Fibroblast of pulmonary artery (primary cell): Measurements from ENCODE around the gene PAM16.

ENCODE experiments used
- DNase-seq: peaks from one replicate; pipeline ENCODE4 v3.0.0-alpha.2; 2010; ENCODE audit warnings: low read depth
- H3K4me3 ChIP-seq: replicated peaks from 2 replicates; pipeline ENCODE4 v1.5.1; 2011; ENCODE audit warnings: low read depth, mild to moderate bottlenecking, control low read depth, low read length, moderate library complexity
- TF ChIP-seq, protein P1 (sequence below): IDR thresholded peaks from 2 replicates; pipeline ENCODE4 v1.5.1; 2011; ENCODE audit warnings: mild to moderate bottlenecking, control low read depth, low read length, inconsistent platforms; ENCODE audit errors: missing control alignments

The PAM16 gene

DNA sequence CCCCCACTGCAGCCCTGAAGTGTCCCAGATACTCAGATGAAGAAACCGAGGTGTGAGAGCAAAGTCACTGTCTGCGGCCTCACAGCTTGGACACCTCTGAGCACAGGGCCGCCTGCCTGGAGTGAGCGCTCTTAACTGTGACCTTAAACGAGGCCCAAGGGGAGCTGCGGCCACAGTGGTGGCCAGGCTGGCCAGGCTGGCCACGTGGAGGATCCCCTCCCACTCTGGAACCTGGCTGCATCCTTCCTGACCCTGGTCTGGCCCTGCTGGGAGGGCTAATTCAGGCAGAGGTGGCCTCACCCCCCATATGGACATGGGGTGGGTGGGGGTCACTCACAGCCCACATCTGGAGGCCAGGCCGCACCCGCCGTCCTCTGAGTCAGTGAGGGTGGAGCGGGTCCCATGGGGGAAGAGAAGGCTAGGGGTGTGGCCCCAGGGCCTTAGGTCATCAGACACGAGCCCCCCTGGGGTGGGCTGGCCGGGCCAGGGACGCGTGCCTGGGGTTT lies 27.1 kb upstream of the PAM16 start:
- no peak overlapping the region for H3K4me3 ChIP-seq
- TF ChIP-seq, protein P1, sequence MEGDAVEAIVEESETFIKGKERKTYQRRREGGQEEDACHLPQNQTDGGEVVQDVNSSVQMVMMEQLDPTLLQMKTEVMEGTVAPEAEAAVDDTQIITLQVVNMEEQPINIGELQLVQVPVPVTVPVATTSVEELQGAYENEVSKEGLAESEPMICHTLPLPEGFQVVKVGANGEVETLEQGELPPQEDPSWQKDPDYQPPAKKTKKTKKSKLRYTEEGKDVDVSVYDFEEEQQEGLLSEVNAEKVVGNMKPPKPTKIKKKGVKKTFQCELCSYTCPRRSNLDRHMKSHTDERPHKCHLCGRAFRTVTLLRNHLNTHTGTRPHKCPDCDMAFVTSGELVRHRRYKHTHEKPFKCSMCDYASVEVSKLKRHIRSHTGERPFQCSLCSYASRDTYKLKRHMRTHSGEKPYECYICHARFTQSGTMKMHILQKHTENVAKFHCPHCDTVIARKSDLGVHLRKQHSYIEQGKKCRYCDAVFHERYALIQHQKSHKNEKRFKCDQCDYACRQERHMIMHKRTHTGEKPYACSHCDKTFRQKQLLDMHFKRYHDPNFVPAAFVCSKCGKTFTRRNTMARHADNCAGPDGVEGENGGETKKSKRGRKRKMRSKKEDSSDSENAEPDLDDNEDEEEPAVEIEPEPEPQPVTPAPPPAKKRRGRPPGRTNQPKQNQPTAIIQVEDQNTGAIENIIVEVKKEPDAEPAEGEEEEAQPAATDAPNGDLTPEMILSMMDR = no peak
- no peak for DNase-seq

DNA sequence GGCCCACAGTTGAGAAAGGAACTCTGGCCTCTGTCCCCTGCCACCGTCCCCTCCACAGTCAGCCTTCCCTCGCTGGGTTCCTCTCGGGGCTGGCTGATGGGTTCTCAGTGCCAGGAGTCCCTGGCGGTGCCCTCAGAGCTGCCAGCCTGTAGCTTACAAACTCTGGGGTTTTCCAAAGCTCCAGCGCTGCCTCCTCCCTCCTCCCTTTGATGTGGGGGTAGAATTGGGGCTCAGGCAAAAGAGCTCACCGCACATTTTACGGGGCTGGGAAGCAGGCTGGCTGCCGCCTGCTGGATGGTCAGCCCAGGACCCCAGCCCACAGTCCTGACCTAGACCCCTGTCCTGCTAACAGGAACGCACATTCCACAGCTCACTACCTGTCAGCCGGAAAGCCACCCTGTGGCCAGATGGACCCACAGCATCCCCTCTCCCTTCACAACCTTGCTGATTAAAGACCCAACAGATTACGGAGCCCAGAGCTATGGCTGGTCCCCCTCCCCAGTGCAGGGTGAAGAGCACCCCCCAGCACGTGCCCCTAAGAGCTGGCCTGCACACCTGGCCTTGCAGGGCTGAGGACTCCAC lies 26.5 kb upstream of the PAM16 start:
- no peak overlapping the region for H3K4me3 ChIP-seq
- DNase-seq = no peak
- TF ChIP-seq, protein P1 = no peak

DNA sequence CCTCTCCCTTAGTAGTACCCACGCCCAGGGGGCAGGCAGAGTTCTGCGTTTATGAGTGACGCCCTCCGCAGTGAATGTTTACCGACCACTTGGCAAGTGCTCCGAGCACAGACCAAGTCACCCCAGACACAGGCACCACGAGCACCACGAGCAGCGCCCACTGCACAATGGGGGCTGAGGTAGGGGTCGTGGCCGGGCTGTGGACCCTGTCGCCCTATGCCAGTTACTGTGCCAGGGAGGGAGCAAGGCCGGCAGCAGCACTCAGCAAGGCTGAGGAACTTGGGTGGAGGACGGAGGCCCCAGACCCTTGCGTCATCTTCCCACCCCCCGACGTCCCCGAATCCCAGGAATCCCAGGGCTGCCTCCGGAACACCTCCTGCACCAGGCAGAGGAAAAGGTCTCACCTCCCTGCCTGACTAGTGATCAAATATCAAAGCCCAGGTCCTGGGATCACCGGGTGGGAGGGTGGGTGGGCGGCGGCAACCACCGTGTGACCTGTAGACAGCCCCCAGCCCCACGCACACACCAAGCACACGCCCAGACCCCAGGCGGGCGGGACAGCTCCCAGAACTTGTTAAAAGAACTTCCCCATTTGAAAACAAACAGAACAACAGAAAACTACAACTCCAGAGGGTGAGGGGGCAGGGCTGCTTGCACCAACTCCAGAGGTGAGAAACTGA lies 25.9 kb upstream of the PAM16 start:
- H3K4me3 ChIP-seq = no peak overlapping the region
- TF ChIP-seq, protein P1 = no peak
- no peak for DNase-seq

DNA sequence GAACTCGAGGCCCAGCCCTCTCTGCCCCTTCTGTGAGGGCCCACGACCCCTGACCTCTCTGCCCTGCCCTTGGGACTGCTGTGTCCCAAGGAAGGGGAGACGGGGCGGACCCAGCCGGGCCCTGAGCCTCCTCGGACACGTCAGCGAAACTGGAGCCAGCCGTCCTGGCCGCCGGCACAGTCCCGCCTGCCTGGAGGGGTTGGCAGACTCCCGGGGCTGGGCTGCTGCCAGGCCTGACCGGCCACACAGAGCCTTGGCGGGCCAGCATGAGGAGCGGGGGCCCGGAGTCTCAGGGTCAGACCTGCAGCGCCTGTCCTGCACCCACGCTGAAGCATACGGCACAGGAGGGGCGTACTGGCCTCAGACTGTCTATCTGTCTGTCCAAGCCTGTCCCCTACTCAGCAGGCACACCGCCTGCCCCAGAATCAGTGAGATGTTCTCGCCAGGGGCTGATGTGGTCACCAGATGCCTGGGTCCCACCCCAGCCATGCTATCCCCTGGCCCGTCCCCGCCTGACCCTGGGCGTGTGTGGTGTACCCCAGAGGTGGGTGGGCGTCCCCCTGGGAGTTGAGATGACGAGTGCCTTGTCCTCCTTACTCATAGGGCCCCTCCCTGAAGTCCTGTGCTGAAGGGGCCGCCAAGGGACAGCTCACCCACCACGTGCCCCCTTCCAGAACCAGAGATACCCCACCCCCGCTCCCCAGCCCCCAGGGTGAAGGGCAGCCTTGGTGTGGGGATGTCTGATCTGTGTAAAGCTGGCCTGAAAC lies 25.2 kb upstream of the PAM16 start:
- TF ChIP-seq, protein P1 = no peak
- peak; percentile 86 for DNase-seq
- H3K4me3 ChIP-seq = peak overlapping the region; percentile 30

DNA sequence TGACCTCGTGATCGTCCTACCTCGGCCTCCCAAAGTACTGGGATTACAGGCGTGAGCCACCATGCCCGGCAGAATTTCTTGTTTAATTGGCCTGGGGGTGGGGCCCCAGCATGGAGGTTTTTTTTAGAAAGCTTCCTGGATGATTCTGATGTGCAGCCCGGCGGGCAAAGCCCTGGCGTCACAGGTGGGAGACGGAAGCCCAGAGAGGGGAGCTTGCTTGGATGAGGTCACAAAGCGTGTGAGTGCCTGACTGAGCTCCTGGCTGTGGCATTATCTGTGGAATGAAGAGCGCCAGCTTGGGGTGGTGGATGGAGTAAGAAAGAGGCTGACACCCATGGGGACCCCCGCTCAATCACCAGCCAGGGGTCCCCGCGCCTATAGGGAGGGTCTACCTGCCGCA lies 24.6 kb upstream of the PAM16 start:
- TF ChIP-seq, protein P1 = no peak
- DNase-seq = no peak
- peak overlapping the region; percentile 30 for H3K4me3 ChIP-seq

DNA sequence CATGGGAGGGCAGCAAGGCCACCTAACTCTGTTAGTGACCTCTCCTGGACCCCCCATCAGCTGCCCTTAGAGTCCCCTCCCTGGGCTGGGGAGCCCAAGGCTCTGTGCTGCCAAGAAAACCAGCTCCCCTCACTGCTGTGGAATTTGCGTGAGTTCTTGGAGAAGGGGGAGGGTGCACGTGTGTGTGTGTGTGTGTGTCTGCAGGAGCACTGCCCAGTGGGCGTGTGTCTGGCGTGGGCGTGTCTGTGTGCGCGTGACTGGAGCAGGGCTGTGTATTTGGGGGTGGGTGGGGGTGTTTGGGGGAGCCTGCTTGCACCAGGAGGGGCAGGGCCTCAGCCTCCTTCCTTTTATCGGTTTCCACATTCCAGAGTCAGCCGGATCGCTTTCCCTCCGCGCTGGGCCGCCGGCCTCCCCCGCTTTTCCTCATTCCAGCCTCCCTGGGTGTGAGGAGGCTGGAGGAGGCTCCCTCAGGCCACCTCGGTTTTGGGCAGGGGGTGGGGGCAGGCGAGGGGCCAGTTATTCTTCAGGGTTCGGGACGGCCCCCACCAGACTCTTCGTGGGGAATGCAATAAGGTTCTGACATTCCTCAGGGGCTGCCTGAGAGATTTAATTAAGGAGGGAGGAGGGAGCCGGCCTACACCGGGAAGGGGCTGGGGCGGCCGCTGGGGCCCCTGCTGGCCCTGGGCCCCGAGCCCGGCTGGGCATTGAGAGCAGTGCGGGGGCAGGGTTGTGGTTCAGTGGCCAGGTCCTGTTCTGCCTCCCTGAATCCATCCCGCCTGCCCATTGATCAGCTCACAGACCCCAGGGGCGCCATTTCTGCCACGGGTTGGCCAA lies 23.0 kb upstream of the PAM16 start:
- DNase-seq = peak; percentile 96
- TF ChIP-seq, protein P1 = no peak
- peak overlapping the region; percentile 97 for H3K4me3 ChIP-seq
